HL-60/S4 treated with retinoic acid at 250 ng/mL for 4 days and 3 days (cell line): ENCODE data around the gene ANO10.

Experiments used
- in situ Hi-C: fragments of 300-500 bp; cut with MboI; formaldehyde crosslinking; loops from 2 replicates; pipeline ENCODE4 v1.7.0; 2022; ENCODE audit warnings: low sequenced_read_pairs

Gene ANO10

GRCh38 chr3:43326891-43327581, 294.8 kb downstream of the ANO10 start:
- in situ Hi-C loops = no loop called here

GRCh38 chr3:43323541-43323940, 298.3 kb downstream of the ANO10 start:
- in situ Hi-C loops = no loop called here

- in situ Hi-C loops = no loop called here
These were observed 301.5 kb downstream of the ANO10 start for GRCh38 chr3:43320288-43320687.

GRCh38 chr3:43319794-43320193, 302.0 kb downstream of the ANO10 start:
- in situ Hi-C loops = no loop called here

- in situ Hi-C loops = no loop called here
These were observed 302.4 kb downstream of the ANO10 start for GRCh38 chr3:43319376-43319775.

- in situ Hi-C loops = no loop called here
These were observed 304.1 kb downstream of the ANO10 start for GRCh38 chr3:43317461-43318316.

GRCh38 chr3:43316783-43317460, 304.9 kb downstream of the ANO10 start:
- in situ Hi-C loops = no loop called here
